HepG2 (cell line): ENCODE measurements around the gene ARHGAP31. TPM values are rescaled to one million over a fixed set of nuclear protein-coding genes. Genes with fewer than 3 reads are reported as not detected.

ENCODE experiments used
- ARNT2 ChIP-seq: sonication (generic); formaldehyde crosslinking; IDR thresholded peaks from 2 replicates; pipeline ENCODE4 v1.8.0; 2022; ENCODE audit warnings: mild to moderate bottlenecking, low read depth, missing genetic modification reagents, moderate library complexity
- ASH2L ChIP-seq: fragments of 300-600, 200-600 bp; sonication (generic); IDR thresholded peaks from 2 replicates; pipeline ENCODE4 v1.7.0; 2017; ENCODE audit warnings: low read depth, mild to moderate bottlenecking, moderate library complexity, mixed read lengths, low read length; ENCODE audit not compliant: insufficient read length
- BORCS8-MEF2B ChIP-seq: sonication (generic); formaldehyde crosslinking; IDR thresholded peaks from 2 replicates; pipeline ENCODE4 v1.8.0; 2022; ENCODE audit warnings: mild to moderate bottlenecking, missing genetic modification reagents
- IKZF1 ChIP-seq: fragments of 450-650 bp; IDR thresholded peaks from 2 replicates; pipeline ENCODE4 v1.7.1; 2016
- KDM5A ChIP-seq: fragments of 200-600 bp; sonication (generic); IDR thresholded peaks from 2 replicates; pipeline ENCODE4 v1.7.0; 2018; ENCODE audit warnings: antibody characterized with exemption, mild to moderate bottlenecking, low read length, borderline replicate concordance
- NCOA5 ChIP-seq: sonication (generic); formaldehyde crosslinking; IDR thresholded peaks from 2 replicates; pipeline ENCODE4 v1.4.0; 2020; ENCODE audit warnings: missing genetic modification reagents
- NPAS2 ChIP-seq: sonication (generic); formaldehyde crosslinking; IDR thresholded peaks from 2 replicates; pipeline ENCODE4 v1.8.0; 2022; ENCODE audit warnings: mild to moderate bottlenecking, missing genetic modification reagents, borderline replicate concordance
- PAXIP1 ChIP-seq: sonication (generic); formaldehyde crosslinking; conservative IDR thresholded peaks from 2 replicates; pipeline ENCODE4 v1.4.0; 2020; ENCODE audit warnings: mild to moderate bottlenecking, missing genetic modification reagents, moderate library complexity
- PHB2 ChIP-seq: fragments of 450-650 bp; IDR thresholded peaks from 2 replicates; pipeline ENCODE4 v1.6.1; 2018; ENCODE audit not compliant: partially characterized antibody
- POLR2AphosphoS2 ChIP-seq: IDR thresholded peaks from 2 replicates; pipeline ENCODE4 v1.6.1; 2011; ENCODE audit warnings: low read depth, low read length, improper control_type of control experiment
- SMARCC2 ChIP-seq: fragments of 450-650 bp; IDR thresholded peaks from 2 replicates; pipeline ENCODE4 v1.6.1; 2017; ENCODE audit warnings: antibody characterized with exemption, mild to moderate bottlenecking
- THAP7 ChIP-seq: sonication (generic); formaldehyde crosslinking; IDR thresholded peaks from 2 replicates; pipeline ENCODE4 v1.8.1; 2023; ENCODE audit warnings: mild to moderate bottlenecking, missing genetic modification reagents
- ZKSCAN8 ChIP-seq: IDR thresholded peaks from 2 replicates; pipeline ENCODE4 v1.6.1; 2016; ENCODE audit warnings: borderline replicate concordance, missing genetic modification reagents, missing compliant biosample characterization
- ZMYM2 ChIP-seq: sonication (generic); formaldehyde crosslinking; IDR thresholded peaks from 2 replicates; pipeline ENCODE4 v1.8.0; 2022; ENCODE audit warnings: mild to moderate bottlenecking, missing genetic modification reagents
- ZNF232 ChIP-seq: sonication (generic); formaldehyde crosslinking; IDR thresholded peaks from 2 replicates; pipeline ENCODE4 v1.4.0; 2020; ENCODE audit warnings: missing genetic modification reagents, borderline replicate concordance
- ZNF431 ChIP-seq: sonication (generic); formaldehyde crosslinking; IDR thresholded peaks from 2 replicates; pipeline ENCODE4 v1.9.0; 2022; ENCODE audit warnings: missing genetic modification reagents, low read depth, mild to moderate bottlenecking, borderline replicate concordance
- ZNF513 ChIP-seq: sonication (generic); formaldehyde crosslinking; conservative IDR thresholded peaks from 2 replicates; pipeline ENCODE4 v1.5.0; 2020; ENCODE audit warnings: missing genetic modification reagents
- ZNF7 ChIP-seq: IDR thresholded peaks from 2 replicates; pipeline ENCODE4 v1.6.1; 2016; ENCODE audit warnings: missing biosample characterization, missing genetic modification reagents
- ZNF879 ChIP-seq: sonication (generic); formaldehyde crosslinking; IDR thresholded peaks from 2 replicates; pipeline ENCODE4 v1.8.1; 2023; ENCODE audit warnings: missing genetic modification reagents
- ZSCAN12 ChIP-seq: sonication (generic); formaldehyde crosslinking; IDR thresholded peaks from 2 replicates; pipeline ENCODE4 v1.9.0; 2021; ENCODE audit warnings: mild to moderate bottlenecking, missing genetic modification reagents
- polyA plus RNA-seq, 8 experiments: library from polyadenylated mRNA; depleted of rRNA in 3 of 8; stranded (reverse) in 7 of 8; unstranded in 1 of 8; fragments of >200 nt; fragmentation: Illumina TruSeq in 4 of 8; extraction: Trizol in 4 of 8; gene quantifications; 2 replicates each; pipeline versions ENCODE4 v1.2.1 to v1.2.3, GENCODE V29; 2011 to 2016; ENCODE audit warnings: low read depth in 4 of 8, missing spikeins in 1 of 8, mixed read lengths in 1 of 8; ENCODE audit not compliant: insufficient read depth in 1 of 8
- total RNA-seq, 5 experiments: library from RNA; depleted of rRNA; stranded (reverse); fragments of >200 nt; fragmentation: Illumina TruSeq; extraction: Trizol; gene quantifications; 2 replicates each; pipeline ENCODE4 v1.2.3, GENCODE V29; 2016; ENCODE audit warnings: low read depth in 1 of 5
- TF ChIP-seq, protein P1 (sequence below): IDR thresholded peaks from 2 replicates; pipeline ENCODE4 v1.6.1; 2018; ENCODE audit warnings: missing genetic modification reagents
- TF ChIP-seq, protein P2 (sequence below): IDR thresholded peaks from 2 replicates; pipeline ENCODE4 v1.6.1; 2016; ENCODE audit warnings: low read depth, borderline replicate concordance

ARHGAP31 gene
- total and polyA plus RNA-seq, 2 of the 13 experiments (the other 11 are each of a cell fraction or from before 2014, with no cell fraction given), result not detected

GRCh38 chr3:119463171-119464169, 169.3 kb downstream of the ARHGAP31 start, which contains the start of gene TMEM39A (continued):
- TF ChIP-seq PAXIP1 (CRISPR knock-in tag) (peak; percentile 27; the same call in 1 of the 2 replicates), BORCS8-MEF2B (CRISPR knock-in tag) (peak; percentile 18; the same call in 1 of the 2 replicates), ZNF431 (CRISPR knock-in tag) (no peak), NPAS2 (CRISPR knock-in tag) (no peak), IKZF1 (no peak), THAP7 (peak; percentile 63; the same call in 1 of the 2 replicates), ZSCAN12 (peak; percentile 70; the same call in 1 of the 2 replicates), ZMYM2 (CRISPR knock-in tag) (no peak), ZNF513 (CRISPR knock-in tag) (no peak), PHB2 (no peak), ASH2L (peak; percentile 72), ZKSCAN8 (CRISPR knock-in tag) (peak; percentile 87; the same call in 1 of the 2 replicates), SMARCC2 (no peak), POLR2AphosphoS2 (peak; percentile 92), ZNF7 (CRISPR knock-in tag) (no peak), NCOA5 (CRISPR knock-in tag) (no peak), ZNF879 (CRISPR knock-in tag) (peak; percentile 80), KDM5A (peak; percentile 98), ARNT2 (CRISPR knock-in tag) (peak; percentile 53; the same call in 1 of the 2 replicates), ZNF232 (CRISPR knock-in tag) (peak; percentile 71; the same call in 1 of the 2 replicates)
- TF ChIP-seq, protein P1, sequence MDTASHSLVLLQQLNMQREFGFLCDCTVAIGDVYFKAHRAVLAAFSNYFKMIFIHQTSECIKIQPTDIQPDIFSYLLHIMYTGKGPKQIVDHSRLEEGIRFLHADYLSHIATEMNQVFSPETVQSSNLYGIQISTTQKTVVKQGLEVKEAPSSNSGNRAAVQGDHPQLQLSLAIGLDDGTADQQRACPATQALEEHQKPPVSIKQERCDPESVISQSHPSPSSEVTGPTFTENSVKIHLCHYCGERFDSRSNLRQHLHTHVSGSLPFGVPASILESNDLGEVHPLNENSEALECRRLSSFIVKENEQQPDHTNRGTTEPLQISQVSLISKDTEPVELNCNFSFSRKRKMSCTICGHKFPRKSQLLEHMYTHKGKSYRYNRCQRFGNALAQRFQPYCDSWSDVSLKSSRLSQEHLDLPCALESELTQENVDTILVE (CRISPR knock-in tag), result peak; percentile 61
- TF ChIP-seq, protein P2, sequence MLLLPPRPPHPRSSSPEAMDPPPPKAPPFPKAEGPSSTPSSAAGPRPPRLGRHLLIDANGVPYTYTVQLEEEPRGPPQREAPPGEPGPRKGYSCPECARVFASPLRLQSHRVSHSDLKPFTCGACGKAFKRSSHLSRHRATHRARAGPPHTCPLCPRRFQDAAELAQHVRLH (CRISPR knock-in tag), result peak; percentile 91; the same call in 1 of the 2 replicates
